Measurements from ENCODE around the gene LIN37. TPM values are rescaled to one million over a fixed set of nuclear protein-coding genes. Genes with fewer than 3 reads are reported as not detected.
A peak's percentile ranks its signal among the peaks of the same experiment; 100 is the strongest.

LIN37 gene
- total and polyA plus RNA-seq, 2 of the 13 experiments (the other 11 are each of a cell fraction or from before 2014, with no cell fraction given) = 6.3 to 8.7 TPM

DNA sequence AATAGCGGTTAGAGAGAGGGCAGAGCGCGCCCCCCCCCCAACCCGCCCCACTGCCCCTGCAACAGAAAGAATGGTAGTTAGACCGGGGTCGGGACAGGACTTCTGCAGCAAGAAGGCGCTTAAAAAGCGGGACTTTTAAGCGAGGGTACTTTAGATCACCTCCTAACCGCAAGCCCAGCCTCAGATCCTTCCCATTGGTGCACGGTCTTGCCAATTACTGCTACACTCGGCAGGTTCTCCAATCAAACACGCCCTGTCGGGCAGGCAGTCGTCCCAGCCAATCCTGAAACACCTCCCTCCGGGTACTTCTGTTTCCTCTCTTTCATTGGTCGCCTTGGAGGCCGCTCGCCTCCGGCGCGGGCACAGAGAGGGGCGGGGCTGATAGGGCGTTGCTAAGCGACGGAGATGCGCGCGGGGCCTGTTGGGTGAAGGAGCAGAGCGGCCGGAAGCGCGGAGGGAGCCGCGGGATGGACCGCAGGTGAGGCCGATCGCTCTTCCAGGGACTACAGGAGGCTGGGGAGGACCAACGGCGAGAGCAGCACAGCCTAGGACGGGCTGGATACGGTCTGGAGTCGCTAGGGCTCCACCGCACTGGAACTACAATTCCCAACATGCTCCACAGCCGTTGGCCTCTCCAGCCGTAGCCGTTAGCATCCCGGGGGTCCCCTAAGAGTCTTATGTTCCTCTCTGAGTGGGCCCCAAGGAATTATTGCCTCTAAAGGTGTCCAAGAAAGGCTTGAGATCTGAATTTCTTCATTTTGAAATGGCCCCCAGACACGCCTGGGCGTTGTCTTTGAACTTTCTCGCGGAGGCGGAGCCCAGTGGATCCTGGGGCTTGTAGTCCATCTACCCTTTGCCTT, 9.6 kb downstream of the LIN37 start, which contains the start of gene PROSER3 (continued):
- TF ChIP-seq YEATS2 (CRISPR knock-in tag; IDR thresholded peaks at IDR 0.05; ENCODE audit: borderline replicate concordance) = peak; percentile 22; the same call in 1 of the 2 replicates
- TF ChIP-seq HCFC1 (IDR thresholded peaks at IDR 0.05; ENCODE audit: low read depth, low read length) = peak; percentile 74; the same call in 1 of the 2 replicates
- no peak for TF ChIP-seq PREB (CRISPR knock-in tag; IDR thresholded peaks at IDR 0.05)
- TF ChIP-seq, protein P1, sequence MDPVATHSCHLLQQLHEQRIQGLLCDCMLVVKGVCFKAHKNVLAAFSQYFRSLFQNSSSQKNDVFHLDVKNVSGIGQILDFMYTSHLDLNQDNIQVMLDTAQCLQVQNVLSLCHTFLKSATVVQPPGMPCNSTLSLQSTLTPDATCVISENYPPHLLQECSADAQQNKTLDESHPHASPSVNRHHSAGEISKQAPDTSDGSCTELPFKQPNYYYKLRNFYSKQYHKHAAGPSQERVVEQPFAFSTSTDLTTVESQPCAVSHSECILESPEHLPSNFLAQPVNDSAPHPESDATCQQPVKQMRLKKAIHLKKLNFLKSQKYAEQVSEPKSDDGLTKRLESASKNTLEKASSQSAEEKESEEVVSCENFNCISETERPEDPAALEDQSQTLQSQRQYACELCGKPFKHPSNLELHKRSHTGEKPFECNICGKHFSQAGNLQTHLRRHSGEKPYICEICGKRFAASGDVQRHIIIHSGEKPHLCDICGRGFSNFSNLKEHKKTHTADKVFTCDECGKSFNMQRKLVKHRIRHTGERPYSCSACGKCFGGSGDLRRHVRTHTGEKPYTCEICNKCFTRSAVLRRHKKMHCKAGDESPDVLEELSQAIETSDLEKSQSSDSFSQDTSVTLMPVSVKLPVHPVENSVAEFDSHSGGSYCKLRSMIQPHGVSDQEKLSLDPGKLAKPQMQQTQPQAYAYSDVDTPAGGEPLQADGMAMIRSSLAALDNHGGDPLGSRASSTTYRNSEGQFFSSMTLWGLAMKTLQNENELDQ (CRISPR knock-in tag; IDR thresholded peaks at IDR 0.05; ENCODE audit: borderline replicate concordance) = no peak
- no peak for TF ChIP-seq ZNF292 (CRISPR knock-in tag; IDR thresholded peaks at IDR 0.05; ENCODE audit: borderline replicate concordance, low read depth)
- TF ChIP-seq RELA (CRISPR knock-in tag; IDR thresholded peaks at IDR 0.05) = no peak
- 0 out of 2 replicates have a peak, but pooled peaks have one; percentile 56 for TF ChIP-seq MAF1 (CRISPR knock-in tag; IDR thresholded peaks at IDR 0.05; ENCODE audit: borderline replicate concordance)
- no peak for TF ChIP-seq TGIF2 (CRISPR knock-in tag; IDR thresholded peaks at IDR 0.05)
- TF ChIP-seq, protein P2, sequence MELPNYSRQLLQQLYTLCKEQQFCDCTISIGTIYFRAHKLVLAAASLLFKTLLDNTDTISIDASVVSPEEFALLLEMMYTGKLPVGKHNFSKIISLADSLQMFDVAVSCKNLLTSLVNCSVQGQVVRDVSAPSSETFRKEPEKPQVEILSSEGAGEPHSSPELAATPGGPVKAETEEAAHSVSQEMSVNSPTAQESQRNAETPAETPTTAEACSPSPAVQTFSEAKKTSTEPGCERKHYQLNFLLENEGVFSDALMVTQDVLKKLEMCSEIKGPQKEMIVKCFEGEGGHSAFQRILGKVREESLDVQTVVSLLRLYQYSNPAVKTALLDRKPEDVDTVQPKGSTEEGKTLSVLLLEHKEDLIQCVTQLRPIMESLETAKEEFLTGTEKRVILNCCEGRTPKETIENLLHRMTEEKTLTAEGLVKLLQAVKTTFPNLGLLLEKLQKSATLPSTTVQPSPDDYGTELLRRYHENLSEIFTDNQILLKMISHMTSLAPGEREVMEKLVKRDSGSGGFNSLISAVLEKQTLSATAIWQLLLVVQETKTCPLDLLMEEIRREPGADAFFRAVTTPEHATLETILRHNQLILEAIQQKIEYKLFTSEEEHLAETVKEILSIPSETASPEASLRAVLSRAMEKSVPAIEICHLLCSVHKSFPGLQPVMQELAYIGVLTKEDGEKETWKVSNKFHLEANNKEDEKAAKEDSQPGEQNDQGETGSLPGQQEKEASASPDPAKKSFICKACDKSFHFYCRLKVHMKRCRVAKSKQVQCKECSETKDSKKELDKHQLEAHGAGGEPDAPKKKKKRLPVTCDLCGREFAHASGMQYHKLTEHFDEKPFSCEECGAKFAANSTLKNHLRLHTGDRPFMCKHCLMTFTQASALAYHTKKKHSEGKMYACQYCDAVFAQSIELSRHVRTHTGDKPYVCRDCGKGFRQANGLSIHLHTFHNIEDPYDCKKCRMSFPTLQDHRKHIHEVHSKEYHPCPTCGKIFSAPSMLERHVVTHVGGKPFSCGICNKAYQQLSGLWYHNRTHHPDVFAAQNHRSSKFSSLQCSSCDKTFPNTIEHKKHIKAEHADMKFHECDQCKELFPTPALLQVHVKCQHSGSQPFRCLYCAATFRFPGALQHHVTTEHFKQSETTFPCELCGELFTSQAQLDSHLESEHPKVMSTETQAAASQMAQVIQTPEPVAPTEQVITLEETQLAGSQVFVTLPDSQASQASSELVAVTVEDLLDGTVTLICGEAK (IDR thresholded peaks at IDR 0.05) = no peak
- TF ChIP-seq, protein P2 (CRISPR knock-in tag; IDR thresholded peaks at IDR 0.05) = no peak
- 0 out of 2 replicates have a peak, but pooled peaks have one; percentile 10 for TF ChIP-seq GATAD2A (CRISPR knock-in tag; IDR thresholded peaks at IDR 0.05)
- TF ChIP-seq, protein P3, sequence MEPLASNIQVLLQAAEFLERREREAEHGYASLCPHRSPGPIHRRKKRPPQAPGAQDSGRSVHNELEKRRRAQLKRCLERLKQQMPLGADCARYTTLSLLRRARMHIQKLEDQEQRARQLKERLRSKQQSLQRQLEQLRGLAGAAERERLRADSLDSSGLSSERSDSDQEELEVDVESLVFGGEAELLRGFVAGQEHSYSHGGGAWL (CRISPR knock-in tag; IDR thresholded peaks at IDR 0.05) = no peak
- TF ChIP-seq PHF8 (CRISPR knock-in tag; IDR thresholded peaks at IDR 0.05) = no peak; the same call in none of the 2 replicates
- TF ChIP-seq, protein P4, sequence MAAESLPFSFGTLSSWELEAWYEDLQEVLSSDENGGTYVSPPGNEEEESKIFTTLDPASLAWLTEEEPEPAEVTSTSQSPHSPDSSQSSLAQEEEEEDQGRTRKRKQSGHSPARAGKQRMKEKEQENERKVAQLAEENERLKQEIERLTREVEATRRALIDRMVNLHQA (CRISPR knock-in tag; IDR thresholded peaks at IDR 0.05) = no peak
- TF ChIP-seq FOXC1 (CRISPR knock-in tag; IDR thresholded peaks at IDR 0.05; ENCODE audit: borderline replicate concordance) = no peak; the same call in 1 of the 2 replicates
